ENCODE data around the gene DOCK8.

DNA sequence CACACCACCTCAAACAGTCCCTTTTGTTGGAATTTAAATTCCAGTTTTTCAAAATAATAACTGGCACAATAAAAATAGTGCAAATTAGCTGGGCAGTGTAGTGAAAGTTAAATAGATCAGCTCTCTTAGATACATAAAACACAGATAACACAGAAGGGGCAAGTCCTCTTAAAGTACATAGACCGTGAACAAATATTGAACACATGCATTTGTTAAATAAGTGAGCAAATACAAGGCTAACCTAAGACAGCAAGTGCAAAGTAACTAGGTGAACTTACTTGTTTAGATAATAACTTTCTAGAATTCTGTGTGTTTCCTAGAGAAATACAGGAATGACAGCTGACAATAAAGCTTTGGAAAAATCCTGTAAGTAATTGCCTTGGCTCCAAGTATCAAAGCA is 280.1 kb downstream of the DOCK8 start:
- TF ChIP-seq POLR2A (IDR thresholded peaks at IDR 0.05; ENCODE audit: low read length) (no peak), CBX2 (IDR thresholded peaks at IDR 0.05; ENCODE audit: borderline replicate concordance, low read depth) (no peak), RNF2 (IDR thresholded peaks at IDR 0.05; ENCODE audit: borderline replicate concordance, low read depth) (no peak), KDM1A (IDR thresholded peaks at IDR 0.05; ENCODE audit: low read depth) (no peak), EP300 (IDR thresholded peaks at IDR 0.05) (no peak)
- TF ChIP-seq, protein P1, sequence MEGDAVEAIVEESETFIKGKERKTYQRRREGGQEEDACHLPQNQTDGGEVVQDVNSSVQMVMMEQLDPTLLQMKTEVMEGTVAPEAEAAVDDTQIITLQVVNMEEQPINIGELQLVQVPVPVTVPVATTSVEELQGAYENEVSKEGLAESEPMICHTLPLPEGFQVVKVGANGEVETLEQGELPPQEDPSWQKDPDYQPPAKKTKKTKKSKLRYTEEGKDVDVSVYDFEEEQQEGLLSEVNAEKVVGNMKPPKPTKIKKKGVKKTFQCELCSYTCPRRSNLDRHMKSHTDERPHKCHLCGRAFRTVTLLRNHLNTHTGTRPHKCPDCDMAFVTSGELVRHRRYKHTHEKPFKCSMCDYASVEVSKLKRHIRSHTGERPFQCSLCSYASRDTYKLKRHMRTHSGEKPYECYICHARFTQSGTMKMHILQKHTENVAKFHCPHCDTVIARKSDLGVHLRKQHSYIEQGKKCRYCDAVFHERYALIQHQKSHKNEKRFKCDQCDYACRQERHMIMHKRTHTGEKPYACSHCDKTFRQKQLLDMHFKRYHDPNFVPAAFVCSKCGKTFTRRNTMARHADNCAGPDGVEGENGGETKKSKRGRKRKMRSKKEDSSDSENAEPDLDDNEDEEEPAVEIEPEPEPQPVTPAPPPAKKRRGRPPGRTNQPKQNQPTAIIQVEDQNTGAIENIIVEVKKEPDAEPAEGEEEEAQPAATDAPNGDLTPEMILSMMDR (IDR thresholded peaks at IDR 0.05): no peak
